Mucosa of descending colon (tissue), 3 donors: ENCODE measurements around the gene EXOC6B. TPM values are rescaled to one million over a fixed set of nuclear protein-coding genes. Genes with fewer than 3 reads are reported as not detected.

Experiments
- ATAC-seq: fragments of 200-7000 bp; cut with Tn5 transposase; one replicate; pipeline ENCODE4 v1.9.1; 2020; ENCODE audit warnings: mild to moderate bottlenecking, moderate library complexity
- DNase-seq, 3 donors: peaks; one replicate each; pipeline ENCODE4 v3.0.0-alpha.2; 2020
- H3K36me3 ChIP-seq: fragments of 200-600 bp; one replicate; pipeline ENCODE4 v1.8.0; 2021; ENCODE audit warnings: low read depth, mild to moderate bottlenecking
- H3K4me1 ChIP-seq: fragments of 200-600 bp; one replicate; pipeline ENCODE4 v1.8.0; 2021; ENCODE audit warnings: low read depth, mild to moderate bottlenecking
- H3K4me3 ChIP-seq: fragments of 200-600 bp; one replicate; pipeline ENCODE4 v1.8.0; 2021; ENCODE audit warnings: mild to moderate bottlenecking
- H3K9me3 ChIP-seq: fragments of 200-600 bp; one replicate; pipeline ENCODE4 v1.8.0; 2021; ENCODE audit warnings: mild to moderate bottlenecking
- intact Hi-C, 2 donors: fragments of 100-400 bp; cut with DNase I in 1 of 2; cut with micrococcal nuclease in 1 of 2; formaldehyde crosslinking; loops; one replicate each; pipeline versions ENCODE4 v1.11.0 to v1.11.1; 2022; cut with DNase I, micrococcal nuclease
- total RNA-seq, 3 donors: library from RNA; stranded (reverse); fragmentation: NEBNext Ultra II Directional in 2 of 3; extraction: Animal tissue kit (Norgen Biotek cat#: 25700) in 2 of 3; gene quantifications; one replicate each; pipeline versions ENCODE4 v1.2.1 to v1.2.4, GENCODE V29; 2021 to 2023
- TF ChIP-seq, protein P1 (sequence below): fragments of 200-600 bp; IDR thresholded peaks from one replicate; pipeline ENCODE4 v1.8.0; 2022; ENCODE audit warnings: antibody characterized with exemption, mild to moderate bottlenecking
- donor health status: DM: no; HTN: no; CAD: no; lungs with moderate emphysema.
- donor health status: DM: no; HTN: no; CAD: no.
- donor health status: DM: no; HTN: yes; CAD: no.

EXOC6B gene
- total RNA-seq, 3 donors from 2014 or later, result 19.4 to 52.4 (median 28.8) TPM

DNA sequence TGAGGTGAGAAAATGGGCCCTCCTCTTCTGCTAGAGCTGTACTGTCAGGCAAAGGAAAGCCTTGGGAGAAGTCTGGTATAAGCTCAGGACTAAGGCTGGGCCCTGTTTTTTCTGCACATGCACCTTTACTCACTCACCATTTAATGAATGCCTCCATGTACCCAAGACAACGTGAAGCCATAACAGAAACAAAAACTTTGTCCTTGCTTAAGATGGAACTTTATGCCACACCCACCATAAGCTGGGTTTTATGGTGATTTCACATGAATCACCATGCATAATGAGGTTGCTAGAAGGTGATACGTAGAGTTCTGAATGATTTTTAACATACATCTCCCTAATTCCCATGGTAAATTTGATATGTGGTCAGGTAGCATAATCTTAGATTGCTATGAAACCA lies 614.5 kb downstream of the EXOC6B start:
- H3K36me3 ChIP-seq, result no peaks in the 10 kb centered on the region
- ATAC-seq, result peak; percentile 96

DNA sequence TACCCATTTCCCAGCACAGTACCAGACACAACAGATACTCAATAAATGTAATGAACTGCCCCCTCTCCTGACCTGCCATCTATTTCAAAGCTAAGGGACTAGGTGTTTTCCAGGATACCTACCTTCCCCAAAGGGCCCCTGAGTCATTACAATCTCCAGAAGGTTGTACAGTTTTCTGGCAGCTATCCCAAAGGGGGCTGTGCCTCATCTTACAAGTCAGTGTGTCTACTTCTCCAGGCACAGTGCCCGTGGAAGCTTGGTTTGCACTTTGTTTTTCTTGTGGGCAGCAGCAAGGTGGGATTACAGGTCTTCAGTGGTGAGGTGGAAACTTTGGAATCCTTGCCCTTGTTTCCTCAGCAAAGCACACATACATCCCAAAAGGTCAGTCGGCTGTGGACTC lies 615.4 kb downstream of the EXOC6B start:
- no peak overlapping the region for H3K4me3 ChIP-seq
- DNase-seq, result no peak
- TF ChIP-seq, protein P1, sequence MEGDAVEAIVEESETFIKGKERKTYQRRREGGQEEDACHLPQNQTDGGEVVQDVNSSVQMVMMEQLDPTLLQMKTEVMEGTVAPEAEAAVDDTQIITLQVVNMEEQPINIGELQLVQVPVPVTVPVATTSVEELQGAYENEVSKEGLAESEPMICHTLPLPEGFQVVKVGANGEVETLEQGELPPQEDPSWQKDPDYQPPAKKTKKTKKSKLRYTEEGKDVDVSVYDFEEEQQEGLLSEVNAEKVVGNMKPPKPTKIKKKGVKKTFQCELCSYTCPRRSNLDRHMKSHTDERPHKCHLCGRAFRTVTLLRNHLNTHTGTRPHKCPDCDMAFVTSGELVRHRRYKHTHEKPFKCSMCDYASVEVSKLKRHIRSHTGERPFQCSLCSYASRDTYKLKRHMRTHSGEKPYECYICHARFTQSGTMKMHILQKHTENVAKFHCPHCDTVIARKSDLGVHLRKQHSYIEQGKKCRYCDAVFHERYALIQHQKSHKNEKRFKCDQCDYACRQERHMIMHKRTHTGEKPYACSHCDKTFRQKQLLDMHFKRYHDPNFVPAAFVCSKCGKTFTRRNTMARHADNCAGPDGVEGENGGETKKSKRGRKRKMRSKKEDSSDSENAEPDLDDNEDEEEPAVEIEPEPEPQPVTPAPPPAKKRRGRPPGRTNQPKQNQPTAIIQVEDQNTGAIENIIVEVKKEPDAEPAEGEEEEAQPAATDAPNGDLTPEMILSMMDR, result no peak
- no peaks in the 10 kb centered on the region for H3K36me3 ChIP-seq
- ATAC-seq, result no peak
- peaks cover 16% of the 10 kb centered on the region for H3K4me1 ChIP-seq
- no peaks in the 10 kb centered on the region for H3K9me3 ChIP-seq
- intact Hi-C loops, result no loop called here

More for the DNA sequence above, 614.5 kb downstream of the EXOC6B start:
- H3K9me3 ChIP-seq, result no peaks in the 10 kb centered on the region
- peak in 1 of 3 donors; percentile 69 for DNase-seq
- no peak overlapping the region for H3K4me3 ChIP-seq
- peaks cover 11% of the 10 kb centered on the region for H3K4me1 ChIP-seq
- intact Hi-C loops, result no loop called here
- TF ChIP-seq, protein P1, result no peak

DNA sequence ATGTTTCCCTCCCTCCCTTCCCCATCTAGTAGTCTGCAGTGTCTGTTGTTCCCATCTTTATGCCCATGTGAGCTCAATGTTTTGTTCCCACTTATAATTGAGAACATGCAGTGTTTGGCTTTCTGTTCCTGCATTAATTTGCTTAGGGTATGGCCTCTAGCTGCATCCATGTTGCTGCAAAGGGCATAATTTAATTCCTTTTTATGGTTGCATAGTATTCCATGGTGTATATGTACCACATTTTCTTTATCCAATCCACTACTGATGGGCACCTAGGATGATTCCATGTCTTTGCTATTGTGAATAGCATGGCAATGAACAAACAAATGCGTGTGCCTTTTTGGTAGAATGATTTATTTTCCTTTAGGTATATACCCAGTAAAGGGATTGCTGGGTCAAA lies 617.6 kb downstream of the EXOC6B start:
- TF ChIP-seq, protein P1, result no peak
- Histone ChIP-seq H3K4me3 (no peak overlapping the region), H3K9me3 (no peaks in the 10 kb centered on the region), H3K36me3 (no peaks in the 10 kb centered on the region), H3K4me1 (peaks cover 27% of the 10 kb centered on the region)
- ATAC-seq, result no peak
- no peak for DNase-seq
- intact Hi-C loops, result no loop called here

DNA sequence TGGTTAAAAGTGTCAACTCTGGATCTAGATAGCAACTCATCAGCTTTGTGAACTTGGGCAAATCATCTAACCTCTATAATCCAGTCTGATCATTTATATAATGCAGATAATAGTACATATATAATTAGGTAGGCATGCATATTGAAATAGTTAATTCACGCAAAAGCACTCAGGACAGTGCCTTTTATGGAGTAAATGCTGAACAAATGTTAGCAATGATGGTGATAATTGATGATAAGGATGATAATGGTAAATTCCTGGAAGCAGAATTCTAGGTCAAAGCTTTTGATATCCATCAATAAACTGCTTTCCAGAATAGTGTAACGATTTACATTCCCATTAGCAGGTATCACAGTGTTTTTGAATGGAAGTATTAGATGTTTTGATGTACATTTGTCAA lies 618.5 kb downstream of the EXOC6B start:
- DNase-seq, result no peak
- peaks cover 24% of the 10 kb centered on the region for H3K4me1 ChIP-seq
- intact Hi-C loops, result no loop called here
- no peak overlapping the region for H3K4me3 ChIP-seq
- TF ChIP-seq, protein P1, result no peak
- H3K9me3 ChIP-seq, result no peaks in the 10 kb centered on the region
- H3K36me3 ChIP-seq, result no peaks in the 10 kb centered on the region
- no peak for ATAC-seq

DNA sequence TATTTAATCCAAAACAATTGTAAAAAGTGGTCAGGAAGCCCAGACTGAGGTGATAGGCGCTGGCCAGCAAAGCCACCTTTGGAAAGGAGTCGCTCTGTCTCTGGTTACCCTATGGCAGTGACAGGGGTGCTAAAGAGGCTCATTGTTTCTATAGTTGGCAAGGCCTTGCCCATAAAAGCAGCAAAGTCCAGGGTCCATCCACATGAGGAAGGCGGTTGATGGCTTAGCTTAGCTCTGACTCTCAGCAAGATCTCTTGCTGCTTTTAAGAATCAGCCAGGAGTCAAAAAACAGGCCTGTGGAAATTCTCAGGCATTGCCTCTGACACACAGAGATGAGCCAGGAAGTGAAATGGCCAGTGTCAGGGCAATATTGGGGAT lies 620.3 kb downstream of the EXOC6B start:
- H3K9me3 ChIP-seq, result no peaks in the 10 kb centered on the region
- H3K4me3 ChIP-seq, result no peak overlapping the region
- DNase-seq (peak; percentile 45 to 78 (median 54)), ATAC-seq (peak; percentile 96)
- TF ChIP-seq, protein P1, result no peak
- intact Hi-C loops, result no loop called here
- H3K36me3 ChIP-seq, result no peaks in the 10 kb centered on the region
- peaks cover 17% of the 10 kb centered on the region for H3K4me1 ChIP-seq
